ENCODE measurements around the gene AOC1. TPM values are rescaled to one million over a fixed set of nuclear protein-coding genes. Genes with fewer than 3 reads are reported as not detected.

Gene AOC1
- total and polyA plus RNA-seq, 2 of the 13 experiments (the other 11 are each of a cell fraction or from before 2014, with no cell fraction given): not detected

- no peak for FAIRE-seq
These were observed 6.2 kb downstream of the AOC1 start for GRCh38 chr7:150858236-150859197.

More at GRCh38 chr7:150858236-150859197, 6.2 kb downstream of the AOC1 start:
- in situ Hi-C loops (cut with HindIII; ENCODE audit: extremely low pct_ligation_motif_present, low pct_unique_long_range_greater_than_20kb): no loop called here
- H3K36me3 ChIP-seq (replicated peaks in 1 of 2; ENCODE audit: control insufficient read depth in 1 of 2, insufficient read depth in 2 of 2, low read length in 2 of 2): no peaks in the 10 kb centered on the region
- H3K9me3 ChIP-seq (ENCODE audit: low read length): no peaks in the 10 kb centered on the region
- H3K4me1 ChIP-seq (ENCODE audit: insufficient read depth, low read length): no peaks in the 10 kb centered on the region
- no peak for DNase-seq (ENCODE audit: low spot score)
- H3K4me3 ChIP-seq (replicated peaks in 1 of 3; ENCODE audit: insufficient read depth in 1 of 3, low read depth in 2 of 3, low read length in 3 of 3): no peak overlapping the region
- intact Hi-C loops (cut with micrococcal nuclease; ENCODE audit: unreplicated experiment): no loop called here
- H3K4me2 ChIP-seq (ENCODE audit: low read depth, low read length): no peak overlapping the region
- no peak for ATAC-seq
- WGBS (ENCODE audit: low lambda C conversion rate): 18% methylated on average over 6 of the region's 18 CpGs
- H3K27ac ChIP-seq (ENCODE audit: extremely low read length, insufficient read depth, low read length): no peak overlapping the region
- H4K20me1 ChIP-seq (ENCODE audit: insufficient read depth, low read length): no peaks in the 10 kb centered on the region
- POLR2A ChIA-PET: no interaction called here
- CTCF ChIA-PET (ENCODE audit: low intra/inter-chr PET ratio, low total read pairs): no interaction called here
- no peaks in the 10 kb centered on the region for H3K79me2 ChIP-seq (ENCODE audit: insufficient read depth, low read length)
- TF ChIP-seq DPF2 (CRISPR knock-in tag; IDR thresholded peaks at IDR 0.05; ENCODE audit: borderline replicate concordance, low read depth) (no peak), REXO4 (CRISPR knock-in tag; IDR thresholded peaks at IDR 0.05; ENCODE audit: borderline replicate concordance) (no peak), RARA (CRISPR knock-in tag; IDR thresholded peaks at IDR 0.05) (no peak), ZNF180 (CRISPR knock-in tag; IDR thresholded peaks at IDR 0.05; ENCODE audit: borderline replicate concordance, low read depth) (no peak), ZNF672 (CRISPR knock-in tag; IDR thresholded peaks at IDR 0.05) (no peak), FOSL2 (CRISPR knock-in tag; IDR thresholded peaks at IDR 0.05) (no peak), ZNF766 (CRISPR knock-in tag; IDR thresholded peaks at IDR 0.05; ENCODE audit: borderline replicate concordance) (no peak)
- TF ChIP-seq, protein P1, sequence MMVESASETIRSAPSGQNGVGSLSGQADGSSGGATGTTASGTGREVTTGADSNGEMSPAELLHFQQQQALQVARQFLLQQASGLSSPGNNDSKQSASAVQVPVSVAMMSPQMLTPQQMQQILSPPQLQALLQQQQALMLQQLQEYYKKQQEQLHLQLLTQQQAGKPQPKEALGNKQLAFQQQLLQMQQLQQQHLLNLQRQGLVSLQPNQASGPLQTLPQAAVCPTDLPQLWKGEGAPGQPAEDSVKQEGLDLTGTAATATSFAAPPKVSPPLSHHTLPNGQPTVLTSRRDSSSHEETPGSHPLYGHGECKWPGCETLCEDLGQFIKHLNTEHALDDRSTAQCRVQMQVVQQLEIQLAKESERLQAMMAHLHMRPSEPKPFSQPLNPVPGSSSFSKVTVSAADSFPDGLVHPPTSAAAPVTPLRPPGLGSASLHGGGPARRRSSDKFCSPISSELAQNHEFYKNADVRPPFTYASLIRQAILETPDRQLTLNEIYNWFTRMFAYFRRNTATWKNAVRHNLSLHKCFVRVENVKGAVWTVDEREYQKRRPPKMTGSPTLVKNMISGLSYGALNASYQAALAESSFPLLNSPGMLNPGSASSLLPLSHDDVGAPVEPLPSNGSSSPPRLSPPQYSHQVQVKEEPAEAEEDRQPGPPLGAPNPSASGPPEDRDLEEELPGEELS (CRISPR knock-in tag; IDR thresholded peaks at IDR 0.05): no peak
- H3K27me3 ChIP-seq (ENCODE audit: control insufficient read depth in 1 of 2, insufficient read depth in 2 of 2, low read length in 2 of 2): peaks cover 0 to 26% of the 10 kb centered on the region in 2 experiments; a peak in 4 of 5 replicates
- H3K9ac ChIP-seq (ENCODE audit: insufficient read depth, low read depth, low read length): no peak overlapping the region
- H2AFZ ChIP-seq (ENCODE audit: low read length): no peak overlapping the region
- BruUV-seq (replicated peaks): no TSS peak

Data from HepG2 (cell line).